ENCODE measurements around the gene SLCO4A1.

Gene SLCO4A1

DNA sequence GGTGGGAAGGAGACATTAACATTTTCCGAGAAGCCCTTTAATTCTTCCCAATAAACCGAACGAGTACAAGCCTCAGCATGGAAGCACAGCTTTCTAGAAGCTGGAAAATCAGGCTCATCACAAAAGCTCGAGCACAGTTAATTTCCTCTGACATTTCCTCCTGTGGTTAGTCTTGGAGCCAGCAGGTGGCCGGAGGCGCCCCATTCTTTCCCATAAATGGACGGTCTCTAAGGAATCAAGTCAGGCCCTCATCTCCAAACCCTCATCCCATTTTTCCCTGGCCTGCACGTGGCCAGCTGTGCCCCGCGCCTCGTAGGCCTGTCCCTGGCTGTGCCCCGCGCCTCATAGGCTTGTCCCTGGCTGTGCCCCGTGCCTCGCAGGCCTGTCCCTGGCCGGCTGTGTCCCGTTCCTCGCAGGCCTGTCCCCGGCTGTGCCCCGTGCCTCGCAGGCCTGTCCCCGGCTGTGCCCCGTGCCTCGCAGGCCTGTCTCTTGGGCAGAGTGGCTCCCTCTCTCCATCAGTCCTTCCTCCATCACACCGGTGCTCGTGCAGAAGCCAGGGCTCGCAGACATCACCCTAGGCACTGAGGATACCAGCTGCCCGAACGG is 46.7 kb downstream of the SLCO4A1 start:
- no peak overlapping the region for H3K9ac ChIP-seq (ENCODE audit: low read length)
- H2BK120ac ChIP-seq (ENCODE audit: low read depth, low read length), result no peak overlapping the region
- H2AK5ac ChIP-seq (ENCODE audit: low read length, severe bottlenecking), result no peak overlapping the region
- WGBS, result 86% methylated on average over 29 of the region's 29 CpGs
- peaks cover 29 to 68% of the 10 kb centered on the region in 2 experiments for H3K27me3 ChIP-seq (ENCODE audit: control insufficient read depth in 1 of 2, insufficient read depth in 1 of 2, low read length in 2 of 2)
- H3K23ac ChIP-seq (ENCODE audit: low read length in 2 of 2), result no peak overlapping the region
- no peaks in the 10 kb centered on the region for H3K79me1 ChIP-seq (replicated peaks; ENCODE audit: low read length, poor library complexity, severe bottlenecking)
- H2AFZ ChIP-seq (ENCODE audit: low read depth, low read length), result no peak overlapping the region
- no peak overlapping the region for H2BK5ac ChIP-seq (ENCODE audit: low read depth, low read length, poor library complexity, severe bottlenecking)
- no peak for DNase-seq
- H3K4me3 ChIP-seq (ENCODE audit: insufficient read depth in 1 of 2, low read depth in 1 of 2, low read length in 2 of 2), result peak overlapping the region in 1 of 2 experiments; percentile 2
- H4K91ac ChIP-seq (ENCODE audit: low read length), result peak overlapping the region; percentile 52
- H3K36me3 ChIP-seq (ENCODE audit: control insufficient read depth in 1 of 2, insufficient read depth in 2 of 2, low read depth in 1 of 2, low read length in 2 of 2), result no peaks in the 10 kb centered on the region
- no peak overlapping the region for H2BK15ac ChIP-seq (ENCODE audit: low read depth, poor library complexity, severe bottlenecking)
- H3K4me2 ChIP-seq (ENCODE audit: low read length, poor library complexity, severe bottlenecking), result no peak overlapping the region
- peaks cover 38% of the 10 kb centered on the region for H3K4me1 ChIP-seq (ENCODE audit: control insufficient read depth, insufficient read depth, low read depth, low read length)
- H3K18ac ChIP-seq (ENCODE audit: low read depth in 1 of 2, low read length in 2 of 2), result no peak overlapping the region
- peak overlapping the region in 1 of 2 experiments; percentile 18 for H3K14ac ChIP-seq (ENCODE audit: low read length in 2 of 2)
- H4K8ac ChIP-seq (ENCODE audit: low read length), result no peak overlapping the region
- no peak overlapping the region for H3K27ac ChIP-seq (ENCODE audit: low read length, poor library complexity, severe bottlenecking)
- H3K9me3 ChIP-seq (ENCODE audit: control insufficient read depth, low read length), result no peaks in the 10 kb centered on the region
- H2BK12ac ChIP-seq (ENCODE audit: low read length in 2 of 2), result no peak overlapping the region
- H3K4ac ChIP-seq (ENCODE audit: low read depth in 1 of 2, low read length in 2 of 2), result no peak overlapping the region

DNA sequence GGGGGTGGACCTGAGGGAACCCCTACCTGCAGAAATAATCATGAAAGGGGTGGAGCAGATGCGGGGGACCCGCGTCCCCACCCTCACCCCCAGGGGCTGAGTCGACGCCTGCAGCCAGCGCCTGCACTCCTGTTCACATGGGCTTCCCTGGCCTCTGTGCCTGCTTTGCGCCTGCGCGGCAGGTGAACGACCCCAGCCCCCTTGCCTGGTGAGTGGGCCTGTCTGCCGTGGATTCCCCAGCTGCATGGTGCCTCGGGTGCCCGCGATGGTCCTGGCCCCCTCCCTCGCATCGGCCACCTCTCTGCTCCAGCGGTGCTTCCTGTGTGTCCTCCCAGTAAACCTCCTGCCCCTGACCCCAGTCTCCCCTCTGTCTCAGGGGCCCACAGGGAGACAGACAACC is 47.6 kb downstream of the SLCO4A1 start:
- no peak overlapping the region for H3K9ac ChIP-seq (ENCODE audit: low read length)
- no peak overlapping the region for H3K14ac ChIP-seq (ENCODE audit: low read length in 2 of 2)
- H3K4me3 ChIP-seq (ENCODE audit: insufficient read depth in 1 of 2, low read depth in 1 of 2, low read length in 2 of 2), result no peak overlapping the region
- DNase-seq, result no peak
- H3K4me1 ChIP-seq (ENCODE audit: control insufficient read depth, insufficient read depth, low read depth, low read length), result peaks cover 38% of the 10 kb centered on the region
- H4K91ac ChIP-seq (ENCODE audit: low read length), result no peak overlapping the region
- no peak overlapping the region for H2BK5ac ChIP-seq (ENCODE audit: low read depth, low read length, poor library complexity, severe bottlenecking)
- no peaks in the 10 kb centered on the region for H3K79me1 ChIP-seq (replicated peaks; ENCODE audit: low read length, poor library complexity, severe bottlenecking)
- H2BK12ac ChIP-seq (ENCODE audit: low read length in 2 of 2), result no peak overlapping the region
- H3K18ac ChIP-seq (ENCODE audit: low read depth in 1 of 2, low read length in 2 of 2), result no peak overlapping the region
- H3K36me3 ChIP-seq (ENCODE audit: control insufficient read depth in 1 of 2, insufficient read depth in 2 of 2, low read depth in 1 of 2, low read length in 2 of 2), result no peaks in the 10 kb centered on the region
- no peak overlapping the region for H2AFZ ChIP-seq (ENCODE audit: low read depth, low read length)
- H3K23ac ChIP-seq (ENCODE audit: low read length in 2 of 2), result no peak overlapping the region
- no peaks in the 10 kb centered on the region for H3K9me3 ChIP-seq (ENCODE audit: control insufficient read depth, low read length)
- H4K8ac ChIP-seq (ENCODE audit: low read length), result no peak overlapping the region
- peaks cover 30 to 68% of the 10 kb centered on the region in 2 experiments for H3K27me3 ChIP-seq (ENCODE audit: control insufficient read depth in 1 of 2, insufficient read depth in 1 of 2, low read length in 2 of 2)
- WGBS, result 94% methylated on average over 17 of the region's 17 CpGs
- H3K4me2 ChIP-seq (ENCODE audit: low read length, poor library complexity, severe bottlenecking), result no peak overlapping the region
- no peak overlapping the region for H2AK5ac ChIP-seq (ENCODE audit: low read length, severe bottlenecking)
- no peak overlapping the region for H2BK15ac ChIP-seq (ENCODE audit: low read depth, poor library complexity, severe bottlenecking)
- H3K4ac ChIP-seq (ENCODE audit: low read depth in 1 of 2, low read length in 2 of 2), result peak overlapping the region in 1 of 2 experiments; percentile 13
- H3K27ac ChIP-seq (ENCODE audit: low read length, poor library complexity, severe bottlenecking), result no peak overlapping the region
- H2BK120ac ChIP-seq (ENCODE audit: low read depth, low read length), result no peak overlapping the region

GRCh38 chr20:62690261-62690820 is 48.0 kb downstream of the SLCO4A1 start:
- Histone ChIP-seq H3K4me1 (ENCODE audit: control insufficient read depth, insufficient read depth, low read depth, low read length) (peaks cover 38% of the 10 kb centered on the region), H2BK12ac (ENCODE audit: low read length in 2 of 2) (no peak overlapping the region), H2AK5ac (ENCODE audit: low read length, severe bottlenecking) (no peak overlapping the region), H3K79me1 (replicated peaks; ENCODE audit: low read length, poor library complexity, severe bottlenecking) (no peaks in the 10 kb centered on the region), H4K8ac (ENCODE audit: low read length) (no peak overlapping the region), H2BK120ac (ENCODE audit: low read depth, low read length) (no peak overlapping the region), H3K27ac (ENCODE audit: low read length, poor library complexity, severe bottlenecking) (no peak overlapping the region), H3K23ac (ENCODE audit: low read length in 2 of 2) (no peak overlapping the region), H4K91ac (ENCODE audit: low read length) (no peak overlapping the region), H3K36me3 (ENCODE audit: control insufficient read depth in 1 of 2, insufficient read depth in 2 of 2, low read depth in 1 of 2, low read length in 2 of 2) (no peaks in the 10 kb centered on the region), H3K9me3 (ENCODE audit: control insufficient read depth, low read length) (no peaks in the 10 kb centered on the region), H2BK15ac (ENCODE audit: low read depth, poor library complexity, severe bottlenecking) (no peak overlapping the region), H2AFZ (ENCODE audit: low read depth, low read length) (no peak overlapping the region), H3K4ac (ENCODE audit: low read depth in 1 of 2, low read length in 2 of 2) (no peak overlapping the region), H3K18ac (ENCODE audit: low read depth in 1 of 2, low read length in 2 of 2) (no peak overlapping the region), H3K9ac (ENCODE audit: low read length) (no peak overlapping the region), H2BK5ac (ENCODE audit: low read depth, low read length, poor library complexity, severe bottlenecking) (no peak overlapping the region), H3K4me2 (ENCODE audit: low read length, poor library complexity, severe bottlenecking) (no peak overlapping the region), H3K27me3 (ENCODE audit: control insufficient read depth in 1 of 2, insufficient read depth in 1 of 2, low read length in 2 of 2) (peaks cover 33 to 70% of the 10 kb centered on the region in 2 experiments), H3K4me3 (ENCODE audit: insufficient read depth in 1 of 2, low read depth in 1 of 2, low read length in 2 of 2) (no peak overlapping the region), H3K14ac (ENCODE audit: low read length in 2 of 2) (no peak overlapping the region)
- 86% methylated on average over 16 of the region's 17 CpGs for WGBS
- no peak for DNase-seq

DNA sequence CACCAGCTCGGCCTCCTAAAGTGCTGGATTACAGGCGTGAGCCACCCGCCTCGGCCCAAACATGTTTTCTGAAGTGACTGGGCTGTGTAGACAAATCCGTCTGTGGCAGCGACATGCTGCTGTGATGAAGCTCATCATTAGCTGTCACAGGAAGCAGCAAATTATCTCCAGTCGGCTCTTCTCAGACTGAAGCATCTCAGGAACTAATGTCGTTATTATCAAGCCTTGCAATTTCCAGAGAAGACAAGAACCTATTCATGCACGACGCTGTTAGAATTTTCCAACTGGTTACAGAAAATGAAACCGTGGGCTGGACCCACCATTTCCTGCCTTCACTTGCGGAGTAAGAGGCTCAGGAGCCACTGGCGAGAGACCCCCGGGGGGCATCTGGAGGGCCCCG is 49.2 kb downstream of the SLCO4A1 start:
- Histone ChIP-seq H4K91ac (ENCODE audit: low read length) (no peak overlapping the region), H3K18ac (ENCODE audit: low read depth in 1 of 2, low read length in 2 of 2) (no peak overlapping the region), H2BK15ac (ENCODE audit: low read depth, poor library complexity, severe bottlenecking) (no peak overlapping the region), H3K4me2 (ENCODE audit: low read length, poor library complexity, severe bottlenecking) (peak overlapping the region; percentile 10), H3K9me3 (ENCODE audit: control insufficient read depth, low read length) (no peaks in the 10 kb centered on the region), H2BK120ac (ENCODE audit: low read depth, low read length) (no peak overlapping the region), H3K14ac (ENCODE audit: low read length in 2 of 2) (no peak overlapping the region), H3K4ac (ENCODE audit: low read depth in 1 of 2, low read length in 2 of 2) (no peak overlapping the region), H3K23ac (ENCODE audit: low read length in 2 of 2) (no peak overlapping the region), H4K8ac (ENCODE audit: low read length) (no peak overlapping the region), H3K79me1 (replicated peaks; ENCODE audit: low read length, poor library complexity, severe bottlenecking) (no peaks in the 10 kb centered on the region), H2AFZ (ENCODE audit: low read depth, low read length) (no peak overlapping the region), H3K27ac (ENCODE audit: low read length, poor library complexity, severe bottlenecking) (no peak overlapping the region), H2BK12ac (ENCODE audit: low read length in 2 of 2) (no peak overlapping the region), H3K4me1 (ENCODE audit: control insufficient read depth, insufficient read depth, low read depth, low read length) (peaks cover 35% of the 10 kb centered on the region), H2BK5ac (ENCODE audit: low read depth, low read length, poor library complexity, severe bottlenecking) (no peak overlapping the region), H3K36me3 (ENCODE audit: control insufficient read depth in 1 of 2, insufficient read depth in 2 of 2, low read depth in 1 of 2, low read length in 2 of 2) (no peaks in the 10 kb centered on the region), H3K4me3 (ENCODE audit: insufficient read depth in 1 of 2, low read depth in 1 of 2, low read length in 2 of 2) (no peak overlapping the region), H3K27me3 (ENCODE audit: control insufficient read depth in 1 of 2, insufficient read depth in 1 of 2, low read length in 2 of 2) (peaks cover 26 to 70% of the 10 kb centered on the region in 2 experiments), H2AK5ac (ENCODE audit: low read length, severe bottlenecking) (no peak overlapping the region), H3K9ac (ENCODE audit: low read length) (no peak overlapping the region)
- DNase-seq, result no peak
- 60% methylated on average over 15 of the region's 15 CpGs for WGBS

Data from mesenchymal stem cell (in vitro differentiated cells and primary cell).